ENCODE data around the gene AOX1.
"Not testable (repeated sequence)": the region's sequence is repeated elsewhere in the genome, so short reads cannot be mapped to it uniquely, and the experiment has no call there.

The AOX1 gene

GRCh38 chr2:200603972-200604371 is 18.2 kb downstream of the AOX1 start:
- DNase-seq: no peak

- DNase-seq: no peak
Measured at GRCh38 chr2:200604571-200605255, 18.9 kb downstream of the AOX1 start.

DNA sequence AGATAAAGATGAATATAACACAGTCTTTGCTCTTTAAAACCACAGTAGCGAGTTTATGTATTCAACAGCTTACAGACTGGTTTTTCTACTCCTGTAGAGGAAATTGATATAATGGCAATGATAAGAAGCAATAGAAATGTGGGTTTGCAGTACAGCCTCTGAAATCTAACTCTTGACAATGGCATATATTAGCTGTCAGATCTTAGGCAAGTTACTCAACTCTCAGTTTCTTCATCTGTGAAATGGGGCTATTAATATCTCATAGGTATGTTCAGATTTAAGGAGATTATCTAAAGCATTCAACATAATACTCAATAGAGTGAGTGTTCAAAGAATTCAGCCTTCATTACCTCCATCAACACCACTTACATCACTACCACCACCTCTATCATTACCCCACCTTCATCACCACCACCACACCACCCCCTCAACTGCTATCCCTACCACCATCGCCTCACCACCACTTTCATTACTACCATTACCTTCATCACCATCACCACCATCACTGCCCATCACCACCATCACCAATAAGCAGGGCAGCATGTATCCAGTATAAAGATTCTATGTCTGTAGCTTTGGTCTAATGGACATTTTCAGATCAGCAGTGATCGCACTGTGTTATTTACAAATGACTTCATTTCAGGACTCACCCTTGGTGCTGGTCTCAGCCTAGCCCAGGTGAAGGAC is 22.7 kb downstream of the AOX1 start:
- DNase-seq: no peak

DNA sequence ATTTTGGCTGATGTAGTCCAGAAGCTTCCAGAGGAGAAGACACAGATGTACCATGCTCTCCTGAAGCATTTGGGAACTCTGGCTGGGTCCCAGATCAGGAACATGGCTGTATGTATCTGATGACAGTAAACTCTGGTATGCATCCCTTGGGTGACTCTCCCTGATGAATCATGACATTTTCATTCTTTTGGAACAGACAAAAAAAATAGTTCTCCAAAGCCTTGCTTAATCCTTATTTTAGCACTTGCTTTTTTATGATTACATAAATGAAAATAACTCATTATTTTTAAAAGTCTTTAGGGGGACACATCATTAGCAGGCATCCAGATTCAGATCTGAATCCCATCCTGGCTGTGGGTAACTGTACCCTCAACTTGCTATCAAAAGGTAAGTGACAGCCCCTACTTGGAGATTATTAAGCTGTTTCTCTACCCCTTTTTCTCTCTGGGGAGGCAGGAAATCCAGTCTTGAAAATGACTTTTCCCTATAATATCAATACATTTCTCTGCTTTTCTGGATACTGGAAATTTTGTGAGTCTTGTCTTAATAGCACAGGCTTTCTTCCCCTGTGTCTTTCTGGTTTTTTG is 23.3 kb downstream of the AOX1 start:
- no peak for DNase-seq

DNA sequence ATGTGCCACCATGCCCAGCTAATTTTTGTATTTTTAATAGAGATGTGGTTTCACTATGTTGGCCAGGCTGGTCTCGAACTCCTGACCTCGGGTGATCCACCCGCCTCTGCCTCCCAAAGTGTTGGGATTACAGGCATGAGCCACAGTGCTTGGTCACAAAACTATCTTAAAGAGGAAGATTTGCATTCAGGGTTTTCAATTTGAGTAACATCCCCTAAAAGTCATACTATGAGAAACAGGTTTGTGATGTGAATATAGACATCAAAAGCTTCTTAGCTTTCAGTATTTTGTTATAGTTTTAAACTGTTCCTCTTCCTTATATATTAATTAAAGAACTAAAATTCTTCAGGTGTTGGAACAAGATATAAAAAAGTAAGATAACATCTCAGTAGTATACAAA is 24.4 kb downstream of the AOX1 start:
- not testable (repeated sequence) for DNase-seq

GRCh38 chr2:200613692-200614091 is 27.9 kb downstream of the AOX1 start:
- no peak for DNase-seq

- no peak for DNase-seq
Measured at GRCh38 chr2:200614249-200614648, 28.4 kb downstream of the AOX1 start.

GRCh38 chr2:200615247-200615646 is 29.4 kb downstream of the AOX1 start:
- no peak for DNase-seq

GRCh38 chr2:200616193-200616592 is 30.4 kb downstream of the AOX1 start:
- no peak for DNase-seq

DNA sequence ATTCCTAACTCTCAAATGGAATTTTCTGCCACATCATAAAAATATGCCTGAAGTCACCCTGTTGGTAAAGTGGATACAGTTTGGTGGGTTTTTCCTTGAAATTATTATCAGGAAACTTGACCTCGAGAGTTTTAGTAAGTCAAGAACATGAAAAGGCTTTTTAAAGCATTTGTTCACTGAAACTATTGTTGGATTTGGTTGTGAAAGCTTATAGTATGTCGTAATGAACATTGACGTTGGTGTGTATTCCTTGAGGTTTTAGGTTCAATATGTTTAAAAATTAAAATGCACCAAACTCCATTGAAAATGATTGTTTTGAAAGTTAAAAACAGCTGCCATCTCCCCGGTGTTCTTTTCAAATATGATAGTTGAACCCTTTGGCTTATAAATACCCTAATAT is 30.8 kb downstream of the AOX1 start:
- no peak for DNase-seq

- no peak for DNase-seq
Measured at GRCh38 chr2:200617156-200618053, 31.6 kb downstream of the AOX1 start.

GRCh38 chr2:200618054-200618419 is 32.2 kb downstream of the AOX1 start:
- DNase-seq: no peak

DNA sequence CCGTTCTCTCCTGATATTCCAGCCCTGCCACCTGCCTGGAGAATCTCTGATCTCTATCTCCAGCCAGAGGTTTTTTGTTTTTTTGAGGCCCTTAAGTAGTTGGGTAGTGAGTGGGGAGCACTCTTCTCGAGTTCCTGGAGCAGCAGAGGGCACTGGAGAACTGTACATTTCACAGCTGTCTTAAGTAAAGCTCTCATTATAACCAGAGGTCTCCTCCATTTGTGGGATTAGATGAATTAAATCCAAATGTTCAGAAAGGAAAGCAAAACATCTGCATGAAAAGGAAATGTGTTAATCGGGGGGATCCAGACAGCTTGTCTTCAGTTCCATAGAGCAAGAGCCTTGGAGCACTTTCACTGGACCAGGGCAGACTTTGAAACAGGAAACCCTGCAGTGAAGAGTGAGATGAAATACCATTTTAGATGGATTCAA is 32.8 kb downstream of the AOX1 start:
- peak; percentile 13 for DNase-seq

DNA sequence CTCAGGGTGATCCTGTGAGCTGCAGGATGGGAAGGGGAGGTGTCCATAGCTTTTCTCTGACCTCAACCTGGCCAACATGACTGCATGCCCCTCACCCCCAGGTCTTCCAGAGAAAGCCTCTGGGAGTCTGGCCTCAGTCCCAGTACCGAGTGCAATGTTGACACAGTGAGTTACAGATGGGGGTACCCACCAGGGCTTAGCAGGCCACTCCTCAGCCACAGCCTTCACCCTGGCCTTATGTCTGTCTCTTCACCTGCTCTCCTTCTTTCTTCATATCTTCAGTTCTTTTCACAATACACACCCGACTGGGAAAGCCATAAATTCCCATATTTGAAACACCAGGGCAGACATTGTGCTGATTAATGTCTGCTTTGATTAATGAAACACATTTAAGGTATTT is 33.5 kb downstream of the AOX1 start:
- no peak for DNase-seq

- no peak for DNase-seq
Measured at GRCh38 chr2:200620606-200621390, 35.0 kb downstream of the AOX1 start.

- no peak for DNase-seq
Measured at GRCh38 chr2:200622106-200622505, 36.3 kb downstream of the AOX1 start.

DNA sequence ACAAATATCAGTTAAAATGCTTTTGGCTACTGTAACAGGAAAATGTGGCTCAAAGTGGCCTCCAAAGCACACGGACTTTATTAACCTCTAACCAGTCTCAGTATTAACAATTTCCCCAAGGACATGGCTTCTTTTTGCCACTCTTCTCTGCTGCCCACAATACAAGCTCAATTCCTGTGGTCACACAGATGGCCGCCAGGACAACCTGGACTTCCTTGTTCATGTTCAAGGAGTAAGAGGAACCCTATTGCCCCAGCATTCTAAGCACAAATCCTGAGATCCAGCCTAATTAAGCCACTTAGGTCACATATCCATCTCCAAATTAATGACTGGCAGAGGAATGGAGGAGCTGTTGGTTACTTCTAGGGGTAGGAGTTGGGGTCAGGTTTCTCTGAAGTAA is 38.2 kb downstream of the AOX1 start:
- DNase-seq: no peak

DNA sequence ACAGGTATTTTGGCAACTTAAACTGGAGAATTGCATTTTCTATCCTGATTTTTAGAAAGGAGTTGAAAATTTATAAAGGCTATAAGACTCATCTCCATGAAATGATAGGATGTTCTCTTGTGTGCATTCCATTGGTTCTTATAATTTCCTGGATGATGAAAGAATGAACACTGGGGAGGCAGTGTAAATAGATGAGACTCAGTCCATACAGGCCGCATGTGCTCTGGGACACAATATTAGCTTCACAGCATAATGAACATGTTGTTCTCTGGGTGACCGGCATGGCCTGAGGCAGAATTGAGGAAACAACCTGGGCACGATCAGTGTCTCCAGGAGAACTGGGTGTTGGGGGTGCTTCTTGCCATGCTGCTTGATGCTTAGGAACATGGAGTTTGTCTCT is 38.8 kb downstream of the AOX1 start:
- no peak for DNase-seq

DNA sequence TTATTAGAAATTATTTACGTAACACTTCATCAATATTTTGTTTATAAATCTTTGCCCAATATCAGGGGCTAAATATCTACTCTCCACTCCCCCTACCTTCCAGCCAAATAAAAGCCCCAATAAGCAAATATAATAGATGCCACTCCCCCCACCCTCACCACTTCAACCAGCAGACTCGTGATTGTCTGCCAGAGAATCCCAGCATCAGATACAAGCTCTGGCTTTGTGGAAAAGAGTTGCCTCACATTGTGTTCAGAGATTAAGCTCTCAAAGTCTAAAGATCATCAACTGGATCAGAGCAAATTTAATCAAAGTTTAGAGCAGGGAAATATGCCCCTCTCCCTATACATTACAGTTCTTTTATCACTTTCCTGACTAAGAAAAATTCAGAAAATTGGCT is 39.5 kb downstream of the AOX1 start:
- DNase-seq: no peak

DNA sequence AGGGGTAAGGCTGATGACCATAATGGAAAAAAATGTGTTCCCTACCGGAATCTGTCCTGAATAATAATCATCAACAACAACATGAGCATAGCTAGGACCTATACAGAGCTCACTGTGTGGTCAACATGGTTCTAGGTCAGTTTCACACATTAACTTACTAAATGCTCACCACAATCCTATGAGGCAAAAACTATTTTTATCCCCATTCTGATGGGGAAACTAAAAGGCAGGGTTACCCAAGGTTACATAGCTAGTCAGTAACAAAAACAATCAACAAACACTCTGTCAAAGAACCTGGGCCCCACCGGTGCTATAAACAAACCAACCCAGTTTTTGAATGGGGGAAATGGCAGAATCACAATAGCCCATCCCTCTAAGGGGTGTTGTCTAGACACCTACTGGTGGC is 40.1 kb downstream of the AOX1 start:
- DNase-seq: no peak

DNA sequence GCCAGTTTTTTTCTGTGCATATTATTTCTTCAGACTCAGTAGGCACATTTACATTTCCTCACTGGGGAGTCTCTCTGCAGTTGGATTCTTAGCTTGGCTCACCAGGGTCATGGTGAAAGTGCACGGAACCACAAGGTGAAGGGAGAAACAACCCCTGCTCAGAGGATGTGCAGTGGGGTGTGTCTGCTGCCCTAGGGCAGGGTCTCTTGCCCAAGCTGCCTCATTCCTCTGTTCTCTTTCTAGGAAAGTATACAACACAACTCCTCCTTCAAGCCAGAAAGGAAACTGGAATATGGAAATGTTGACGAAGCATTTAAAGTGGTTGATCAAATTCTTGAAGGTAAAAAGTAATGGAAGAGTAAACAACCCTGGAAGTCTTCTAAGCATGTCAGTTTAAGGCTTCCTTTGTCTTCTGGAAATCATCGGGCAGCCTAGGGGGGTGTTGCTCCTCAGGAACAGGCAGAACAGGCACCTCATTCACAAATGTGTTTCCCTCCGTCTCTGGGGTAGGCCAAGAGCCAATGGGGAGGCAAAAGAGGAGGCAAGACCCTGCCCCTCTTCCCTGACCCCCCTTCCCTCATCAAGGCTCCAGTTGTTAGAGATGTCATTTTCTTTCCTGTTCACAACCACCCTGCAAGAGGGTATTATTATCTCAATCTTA is 41.4 kb downstream of the AOX1 start:
- no peak for DNase-seq

DNA sequence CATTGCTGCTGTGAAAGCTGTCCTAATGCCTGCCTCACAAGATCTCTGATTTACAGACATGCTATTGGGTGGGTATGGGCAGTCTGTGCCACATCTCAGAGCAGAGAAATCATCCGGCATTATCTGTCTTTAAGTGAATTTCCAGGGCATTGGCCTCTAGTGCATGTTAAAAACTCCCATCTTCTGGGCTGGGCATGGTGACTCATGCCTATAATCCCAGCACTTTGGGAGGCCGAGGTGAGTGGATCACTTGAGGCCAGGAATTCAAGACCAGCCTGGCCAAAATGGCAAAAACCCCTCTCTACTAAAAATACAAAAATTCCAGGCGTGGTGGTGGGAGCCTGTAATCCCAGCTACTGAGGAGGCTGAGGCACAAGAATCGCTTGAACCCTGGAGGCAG is 42.6 kb downstream of the AOX1 start:
- not testable (repeated sequence) for DNase-seq

Data from GF-D8 (cell line).